GM12873 (cell line): Measurements from ENCODE around the gene EN2.

Experiments used
- CTCF ChIP-seq: IDR thresholded peaks from 2 replicates; pipeline ENCODE4 v1.5.1; 2012; ENCODE audit warnings: low read depth, mild to moderate bottlenecking, moderate library complexity, low read length, control low read depth; ENCODE audit not compliant: insufficient read depth; ENCODE audit errors: missing control alignments

Gene EN2

GRCh38 chr7:155427411-155428038 is 30.4 kb upstream of the EN2 start:
- TF ChIP-seq CTCF, result no peak

GRCh38 chr7:155428171-155428834 is 29.6 kb upstream of the EN2 start:
- TF ChIP-seq CTCF, result no peak

GRCh38 chr7:155429651-155430050 is 28.3 kb upstream of the EN2 start:
- no peak for TF ChIP-seq CTCF

- no peak for TF ChIP-seq CTCF
Observed at GRCh38 chr7:155430606-155431005, 27.3 kb upstream of the EN2 start.

- TF ChIP-seq CTCF, result no peak
Observed at GRCh38 chr7:155431231-155431630, 26.7 kb upstream of the EN2 start.

GRCh38 chr7:155431711-155432110 is 26.2 kb upstream of the EN2 start:
- TF ChIP-seq CTCF, result no peak

- TF ChIP-seq CTCF, result no peak
Observed at GRCh38 chr7:155435110-155435509, 22.8 kb upstream of the EN2 start.
